Measurements from ENCODE around the gene CCSER1. TPM values are rescaled to one million over a fixed set of nuclear protein-coding genes. Genes with fewer than 3 reads are reported as not detected.

CCSER1 gene
- total and polyA plus RNA-seq, 2 of the 8 experiments (the other 6 are each of a cell fraction or from before 2014, with no cell fraction given): 0.26 to 0.84 TPM

- no peak for TF ChIP-seq BACH1 (IDR thresholded peaks at IDR 0.05; ENCODE audit: low read length)
- no peak for TF ChIP-seq MAX (IDR thresholded peaks at IDR 0.05)
- TF ChIP-seq SP2 (IDR thresholded peaks at IDR 0.05; ENCODE audit: low read length): no peak
- no peak for TF ChIP-seq POLR2AphosphoS5 (IDR thresholded peaks at IDR 0.05; ENCODE audit: low read depth, low read length)
- TF ChIP-seq SIN3A (conservative IDR thresholded peaks at IDR 0.05 in 1 of 2, IDR thresholded peaks at IDR 0.05 in 1 of 2; ENCODE audit: low read depth in 1 of 2, low read length in 2 of 2): no peak
These were observed 99.5 kb downstream of the CCSER1 start (continued) for GRCh38 chr4:90226734-90227133.
